Fibroblast of lung (primary cell): ENCODE measurements around the gene CXCL17.

Experiments
- EZH2 ChIP-seq: IDR thresholded peaks from 2 replicates; pipeline ENCODE4 v1.5.1; 2012; ENCODE audit warnings: low read length, control low read depth, mild to moderate bottlenecking; ENCODE audit errors: missing control alignments
- TF ChIP-seq, protein P1 (sequence below), 2 donors: IDR thresholded peaks in 1 of 2; conservative IDR thresholded peaks in 1 of 2; 1 replicate in 1 of 2; 2 replicates in 1 of 2; pipeline ENCODE4 v1.5.1; 2011 to 2012; ENCODE audit warnings: low read length in 2 of 2, control low read depth in 1 of 2, inconsistent platforms in 1 of 2, low read depth in 1 of 2, mild to moderate bottlenecking in 1 of 2

DNA sequence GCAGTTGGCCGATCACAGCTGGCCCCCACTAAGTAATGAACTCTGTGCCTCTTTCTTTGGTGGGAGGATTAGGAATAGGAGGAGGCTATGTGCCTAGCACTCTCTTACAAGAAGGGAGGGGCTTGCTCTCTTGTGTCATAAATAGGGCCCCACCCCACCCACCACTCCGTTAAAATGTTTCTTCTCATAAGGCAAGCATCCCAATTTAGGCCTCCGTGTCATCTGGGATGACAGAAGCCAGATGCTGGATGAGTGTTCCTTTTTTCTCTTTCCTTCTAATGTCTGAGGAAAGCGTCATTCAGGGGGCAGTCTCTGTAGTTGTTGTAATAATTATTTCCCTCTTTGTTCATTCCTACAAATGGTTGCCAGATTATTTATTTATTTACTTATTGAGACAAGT lies 15.4 kb downstream of the CXCL17 start, which contains the start of gene LIPE:
- TF ChIP-seq, protein P1, sequence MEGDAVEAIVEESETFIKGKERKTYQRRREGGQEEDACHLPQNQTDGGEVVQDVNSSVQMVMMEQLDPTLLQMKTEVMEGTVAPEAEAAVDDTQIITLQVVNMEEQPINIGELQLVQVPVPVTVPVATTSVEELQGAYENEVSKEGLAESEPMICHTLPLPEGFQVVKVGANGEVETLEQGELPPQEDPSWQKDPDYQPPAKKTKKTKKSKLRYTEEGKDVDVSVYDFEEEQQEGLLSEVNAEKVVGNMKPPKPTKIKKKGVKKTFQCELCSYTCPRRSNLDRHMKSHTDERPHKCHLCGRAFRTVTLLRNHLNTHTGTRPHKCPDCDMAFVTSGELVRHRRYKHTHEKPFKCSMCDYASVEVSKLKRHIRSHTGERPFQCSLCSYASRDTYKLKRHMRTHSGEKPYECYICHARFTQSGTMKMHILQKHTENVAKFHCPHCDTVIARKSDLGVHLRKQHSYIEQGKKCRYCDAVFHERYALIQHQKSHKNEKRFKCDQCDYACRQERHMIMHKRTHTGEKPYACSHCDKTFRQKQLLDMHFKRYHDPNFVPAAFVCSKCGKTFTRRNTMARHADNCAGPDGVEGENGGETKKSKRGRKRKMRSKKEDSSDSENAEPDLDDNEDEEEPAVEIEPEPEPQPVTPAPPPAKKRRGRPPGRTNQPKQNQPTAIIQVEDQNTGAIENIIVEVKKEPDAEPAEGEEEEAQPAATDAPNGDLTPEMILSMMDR (conservative IDR thresholded peaks at IDR 0.05 in 1 of 2, IDR thresholded peaks at IDR 0.05 in 1 of 2; ENCODE audit: low read depth in 1 of 2, low read length in 2 of 2): no peak
- TF ChIP-seq EZH2: no peak
